GM15510 (cell line): ENCODE measurements around the gene BAG5.

Source experiments
- POLR2A ChIP-seq: IDR thresholded peaks from 3 replicates; pipeline ENCODE4 v1.6.1; 2011; ENCODE audit warnings: borderline replicate concordance; ENCODE audit not compliant: insufficient read length; ENCODE audit errors: extremely low read depth

BAG5 gene

DNA sequence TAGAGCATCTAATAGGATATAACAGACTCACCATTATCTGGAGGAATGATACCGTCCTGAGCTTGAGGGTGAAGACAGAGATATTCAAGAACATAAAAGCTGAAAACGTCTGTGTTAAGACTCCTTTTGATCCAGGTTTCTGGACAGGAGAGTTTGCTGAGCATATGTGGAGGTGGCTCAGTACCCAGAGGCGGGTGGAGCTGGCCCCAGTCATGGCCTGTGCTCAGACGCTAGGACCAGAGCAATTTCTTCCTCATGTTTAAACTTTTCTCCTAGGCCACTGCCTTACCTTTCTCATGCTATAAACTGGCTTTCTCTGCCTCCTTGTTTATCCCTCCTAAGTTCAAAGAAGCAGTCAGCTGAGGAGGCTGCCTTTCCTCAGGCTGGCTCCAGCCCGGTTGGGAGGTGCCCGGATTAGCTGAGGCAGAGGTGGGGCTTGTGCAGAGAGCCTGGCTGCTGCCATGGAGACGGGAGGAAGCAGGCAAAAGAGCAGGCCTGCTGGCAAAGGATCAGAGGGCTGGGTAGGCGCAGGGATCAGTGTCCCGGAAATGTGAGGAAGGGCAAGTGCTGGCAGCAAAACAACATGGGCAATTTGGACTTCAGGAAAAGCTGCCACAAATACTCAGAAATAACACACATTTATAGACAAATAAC is 14.0 kb upstream of the BAG5 start:
- no peak for TF ChIP-seq POLR2A

DNA sequence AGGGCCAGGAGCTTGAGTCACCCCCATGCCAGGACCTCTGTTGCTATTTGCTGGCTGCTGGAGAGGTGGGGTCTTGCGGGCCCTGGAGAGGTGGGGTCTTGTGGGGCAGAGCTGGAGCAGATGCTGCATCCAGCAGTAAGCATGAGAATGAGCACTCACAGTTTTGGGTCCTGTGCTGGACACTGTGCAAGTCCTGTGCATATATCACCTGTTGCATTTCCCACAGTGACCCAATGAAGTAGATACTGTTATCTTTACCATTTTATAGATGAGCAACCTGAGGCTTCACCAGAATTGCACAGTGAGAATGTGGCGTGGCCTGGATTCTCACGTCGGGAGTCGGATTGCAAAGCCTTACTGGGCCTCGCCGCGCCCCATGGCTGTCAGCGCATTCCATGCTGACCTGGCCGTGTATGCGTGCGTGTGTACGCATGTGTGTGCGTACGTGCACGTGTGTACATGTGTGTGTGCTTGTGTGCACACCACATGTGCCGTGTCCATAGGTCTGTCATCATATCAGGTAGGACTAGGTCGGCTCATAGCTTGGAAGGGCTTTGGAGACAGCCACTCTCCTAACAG is 12.3 kb upstream of the BAG5 start:
- no peak for TF ChIP-seq POLR2A

DNA sequence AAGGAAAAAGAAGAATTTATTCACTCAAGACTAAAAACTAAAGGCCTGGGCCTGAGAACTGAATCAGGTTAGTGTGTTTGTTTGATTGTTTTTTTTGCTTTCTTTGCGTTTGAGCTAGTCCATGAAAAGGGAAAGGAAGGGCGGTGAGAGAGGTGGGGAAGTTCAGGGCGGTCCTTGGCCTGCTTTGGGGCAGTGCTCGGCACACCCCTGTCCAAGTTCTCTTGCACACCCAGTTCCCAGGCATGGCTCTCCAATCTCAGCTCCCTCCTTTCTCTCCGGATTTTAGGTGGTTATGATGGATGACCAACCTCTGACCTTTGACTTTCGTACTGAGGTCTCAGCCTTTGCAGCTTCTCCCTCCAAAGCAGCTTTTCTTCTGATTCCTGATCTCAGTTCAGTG is 11.6 kb upstream of the BAG5 start:
- no peak for TF ChIP-seq POLR2A

DNA sequence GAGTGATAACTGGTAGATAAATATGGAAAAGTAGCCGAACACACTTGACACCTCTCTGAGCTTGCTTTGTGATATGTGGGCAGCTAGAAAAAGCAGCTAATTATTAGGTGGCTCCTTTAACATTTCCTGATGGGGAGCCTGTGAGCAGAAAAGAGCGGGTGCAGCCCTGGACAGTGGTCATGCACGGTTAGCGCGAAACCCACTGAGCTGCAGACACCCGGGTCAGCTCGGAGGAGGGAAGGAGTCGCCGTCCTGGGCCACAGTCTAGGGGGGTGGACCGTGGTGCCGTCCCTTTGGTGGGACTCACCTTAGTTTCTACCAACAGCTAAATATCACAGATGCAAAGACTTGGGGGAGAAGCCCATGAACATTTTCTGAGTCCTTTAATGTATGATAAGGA is 7.0 kb upstream of the BAG5 start:
- no peak for TF ChIP-seq POLR2A

DNA sequence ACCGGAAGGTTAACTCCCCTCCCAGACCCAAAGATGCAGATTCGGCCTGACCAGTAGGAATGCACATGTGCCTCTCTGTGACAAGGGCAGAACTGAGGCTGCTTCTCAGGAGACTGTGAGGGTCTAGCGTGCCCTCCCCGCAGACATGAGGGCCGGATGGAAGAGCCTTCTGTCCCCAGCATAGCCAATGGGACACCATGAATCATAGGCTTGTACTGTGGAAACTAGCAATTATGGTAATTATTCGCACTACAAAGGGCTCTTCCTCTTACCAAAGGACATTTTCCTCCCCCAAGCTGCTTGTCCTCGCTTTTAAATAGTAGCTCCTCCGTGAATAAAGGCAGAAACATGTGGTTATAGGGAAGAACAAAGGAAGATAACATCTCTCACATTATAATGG is 6.5 kb upstream of the BAG5 start:
- TF ChIP-seq POLR2A: no peak

DNA sequence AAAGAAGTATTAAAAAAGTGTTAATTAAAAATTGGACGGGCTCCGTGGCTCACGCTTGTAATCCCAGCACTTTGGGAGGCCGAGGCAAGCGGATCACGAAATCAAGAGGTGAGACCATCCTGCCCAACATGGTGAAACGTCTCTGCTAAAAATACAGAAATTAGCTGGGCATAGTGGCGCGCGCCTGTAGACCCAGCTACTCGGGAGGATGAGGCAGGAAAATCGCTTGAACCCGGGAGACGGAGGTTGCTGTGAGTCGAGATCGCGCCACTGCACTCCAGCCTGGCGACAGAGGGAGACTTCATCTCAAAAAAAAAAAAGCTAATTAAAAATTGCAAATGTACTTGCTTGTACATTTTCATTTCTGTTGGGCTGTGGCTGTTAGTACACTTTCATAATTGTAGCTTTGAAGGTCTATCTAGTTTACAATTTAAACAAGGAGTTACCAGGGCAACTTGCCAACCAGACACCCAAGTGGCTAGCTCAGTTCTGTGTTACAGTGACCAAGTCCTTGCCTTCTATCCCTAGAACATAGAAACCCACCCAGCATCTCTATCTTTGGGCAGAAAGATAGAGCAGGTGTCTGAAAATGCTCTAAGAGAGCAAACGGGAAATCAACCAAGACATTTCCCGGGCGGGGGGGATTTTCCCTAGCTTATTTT is 1.5 kb upstream of the BAG5 start:
- TF ChIP-seq POLR2A: no peak

DNA sequence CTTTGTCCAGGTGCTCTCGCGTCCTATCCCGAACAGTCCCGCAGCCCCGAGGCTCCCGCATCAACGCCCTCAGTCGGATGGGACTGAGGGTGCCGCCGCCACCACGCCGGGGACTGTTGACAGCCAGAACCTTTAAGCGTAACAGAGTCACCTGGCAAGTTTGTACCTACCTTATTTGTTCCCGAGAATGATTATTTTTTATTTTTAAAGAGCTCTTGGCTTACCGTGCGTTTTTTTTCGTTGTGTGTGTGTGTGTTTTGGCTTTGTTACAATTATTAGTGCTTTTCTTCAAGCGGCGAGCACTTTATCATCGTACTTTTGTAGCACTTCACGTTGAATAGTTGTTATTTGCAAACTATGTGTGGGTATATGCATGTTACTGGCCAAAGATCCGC is 766 bp upstream of the BAG5 start:
- no peak for TF ChIP-seq POLR2A

DNA sequence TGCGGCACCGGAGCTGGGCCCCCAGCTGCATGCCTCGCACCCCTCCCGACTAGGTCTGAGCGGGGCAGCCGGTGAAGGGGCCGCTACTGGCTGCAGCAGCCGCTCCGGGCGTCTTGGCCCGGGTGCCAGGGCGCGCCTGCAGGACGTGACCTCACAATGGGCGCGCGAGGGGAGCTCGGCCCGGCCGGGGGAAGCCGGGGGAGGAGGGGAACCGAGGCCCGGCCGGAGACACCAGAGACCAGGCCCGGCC is 353 bp downstream of the BAG5 start:
- TF ChIP-seq POLR2A: no peak

DNA sequence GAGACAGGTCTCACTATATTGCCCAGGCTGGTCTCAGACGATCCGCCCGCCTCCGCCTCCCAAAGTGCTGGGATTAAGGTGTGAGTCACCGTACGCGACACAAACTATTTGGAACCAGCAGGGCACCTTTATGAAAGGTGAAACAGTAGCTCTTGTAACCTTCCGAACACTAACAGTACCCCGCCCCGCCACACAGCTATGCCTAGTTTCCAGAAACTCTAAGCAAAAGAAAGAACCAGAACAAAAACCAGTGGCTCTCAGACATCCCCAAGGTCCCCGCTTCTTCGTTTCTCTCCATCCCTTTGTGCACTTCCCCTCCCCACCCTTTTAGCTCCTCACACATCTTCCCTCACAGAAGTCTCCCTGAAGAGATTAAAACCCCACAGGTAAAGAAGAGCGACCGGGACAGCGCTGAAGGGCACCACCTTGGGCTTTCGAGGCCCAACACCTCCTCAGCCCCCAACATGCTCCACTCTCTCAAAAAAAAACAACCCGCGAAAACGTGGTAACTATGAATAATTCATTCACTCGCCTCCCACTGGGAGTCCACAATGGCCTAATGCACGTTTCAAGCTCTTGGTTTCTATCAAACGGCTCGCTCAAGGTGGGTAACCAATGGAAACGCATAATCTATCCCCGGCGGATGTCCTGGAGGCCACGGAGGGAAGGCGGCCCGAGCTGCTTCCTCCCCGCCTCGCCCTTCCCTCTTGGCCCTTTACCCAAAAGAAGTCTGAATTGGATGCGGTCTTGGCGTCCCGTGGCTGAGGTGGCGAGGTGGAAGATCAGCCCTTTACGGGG is 877 bp downstream of the BAG5 start:
- no peak for TF ChIP-seq POLR2A

DNA sequence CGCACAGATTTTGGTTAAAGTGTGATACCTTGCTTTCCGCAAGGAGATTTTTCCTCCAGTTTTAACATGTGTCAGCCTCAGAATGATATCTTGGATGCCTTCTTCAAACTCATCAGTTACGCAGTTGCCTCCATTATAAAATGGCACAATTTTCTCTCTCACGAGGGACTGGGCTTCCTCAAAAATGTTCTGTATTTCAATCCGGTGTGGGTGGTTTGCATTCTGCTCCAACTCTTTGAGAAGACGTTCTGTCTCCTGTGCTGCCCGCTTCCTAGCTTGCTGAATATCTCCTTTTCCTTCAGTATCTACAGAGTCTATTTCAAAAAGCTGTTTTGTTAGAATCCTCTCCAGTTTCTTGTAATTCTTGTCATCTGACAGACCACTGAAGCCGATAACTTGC is 1.8 kb downstream of the BAG5 start:
- no peak for TF ChIP-seq POLR2A

DNA sequence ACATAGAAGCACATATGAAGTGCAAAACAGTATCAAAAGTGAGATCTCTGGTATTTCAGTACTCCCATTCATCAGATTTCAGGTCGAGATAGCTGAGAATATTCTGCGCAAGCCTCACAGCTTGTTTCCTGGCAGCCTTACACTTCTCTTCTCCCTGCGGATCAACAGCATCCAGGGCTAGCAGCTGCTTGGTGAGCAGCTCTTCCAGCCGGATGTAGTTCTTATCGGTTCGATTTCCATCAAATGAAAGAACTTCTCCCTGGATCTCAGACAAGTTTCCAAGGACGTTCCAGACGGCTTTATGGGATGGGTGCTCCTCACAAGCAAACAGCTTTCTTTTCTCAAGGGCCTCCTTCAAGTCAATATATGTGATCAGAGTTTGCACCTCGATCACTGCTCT is 2.7 kb downstream of the BAG5 start:
- no peak for TF ChIP-seq POLR2A

DNA sequence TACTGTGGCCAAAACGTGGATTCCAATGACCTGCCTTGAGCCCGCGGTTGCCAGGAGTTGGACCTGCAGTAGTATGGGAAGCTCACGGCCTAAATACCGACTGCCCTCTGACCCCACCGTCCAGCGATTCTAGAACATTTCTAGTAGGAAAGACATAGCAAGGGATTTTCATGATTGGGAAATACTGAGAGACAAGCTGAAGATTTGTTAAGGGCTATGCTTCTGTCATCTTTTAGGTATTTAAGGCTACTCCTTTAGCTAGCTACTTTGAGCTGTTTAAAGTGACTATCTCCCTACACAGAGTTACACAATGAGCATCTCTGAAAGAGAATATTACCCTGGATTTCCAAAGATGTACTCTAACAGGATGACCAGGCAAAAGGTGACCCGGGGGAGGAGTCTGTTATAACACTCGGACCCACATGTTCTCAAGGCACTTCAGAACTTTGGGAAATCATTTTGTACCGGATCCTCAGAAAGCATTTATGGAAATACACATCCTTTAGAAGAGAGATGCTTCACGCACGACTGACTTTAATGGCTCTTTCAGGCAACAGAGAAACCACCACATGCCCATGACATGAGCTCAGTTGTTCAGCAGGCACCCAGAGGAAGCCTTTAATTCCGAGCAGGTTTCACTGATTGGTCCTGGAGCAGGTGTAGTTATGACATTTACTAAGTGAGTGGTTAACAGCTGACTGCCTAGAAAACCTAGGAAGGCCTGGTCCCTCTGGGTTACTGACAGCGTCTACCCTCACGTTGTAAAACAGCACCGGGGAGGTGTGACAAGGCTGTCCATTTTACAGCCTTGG is 4.2 kb downstream of the BAG5 start:
- no peak for TF ChIP-seq POLR2A

DNA sequence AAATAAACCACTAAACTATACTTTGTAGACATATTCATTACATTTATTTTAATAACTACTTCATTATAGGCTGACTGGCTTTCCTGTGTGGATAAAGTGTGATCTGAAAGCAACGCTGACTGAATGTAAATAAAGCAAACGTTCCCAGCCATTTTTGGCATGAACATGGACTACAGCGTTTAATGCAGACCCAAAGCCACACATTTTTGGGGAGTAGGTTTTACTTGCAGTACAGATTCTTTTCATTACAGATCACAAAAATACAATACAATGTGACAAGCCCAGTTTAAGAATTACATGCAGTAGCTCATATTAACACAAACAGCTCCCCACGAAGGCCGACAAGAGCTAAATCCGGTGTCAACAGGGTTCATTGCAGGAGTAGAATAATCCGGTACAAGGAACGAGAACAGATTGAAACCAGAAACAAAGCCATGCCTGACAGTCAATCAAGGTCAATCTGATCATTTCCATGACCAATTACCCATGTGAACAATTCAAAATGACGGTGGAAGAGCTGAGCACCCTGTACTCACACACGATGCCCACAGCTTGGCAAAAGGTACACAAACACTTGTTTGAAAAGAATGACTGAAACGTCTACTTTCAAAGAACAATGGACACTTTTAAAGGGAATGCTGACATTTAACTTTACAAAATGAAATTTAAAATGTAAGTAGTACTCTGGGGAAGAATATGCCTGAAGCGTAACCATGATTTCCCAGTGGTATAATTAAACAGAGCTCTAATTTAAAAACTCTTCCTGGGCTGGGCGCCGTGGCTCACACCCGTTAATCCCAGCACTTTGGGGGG is 5.3 kb downstream of the BAG5 start:
- no peak for TF ChIP-seq POLR2A
